ENCODE data around the gene RTN4RL1. TPM values are rescaled to one million over a fixed set of nuclear protein-coding genes. Genes with fewer than 3 reads are reported as not detected.

Gene RTN4RL1
- total RNA-seq, 3 donors from 2014 or later (not counting 1 experiment from before 2014, with no cell fraction given): 0.15 to 0.23 TPM; not detected in 1

DNA sequence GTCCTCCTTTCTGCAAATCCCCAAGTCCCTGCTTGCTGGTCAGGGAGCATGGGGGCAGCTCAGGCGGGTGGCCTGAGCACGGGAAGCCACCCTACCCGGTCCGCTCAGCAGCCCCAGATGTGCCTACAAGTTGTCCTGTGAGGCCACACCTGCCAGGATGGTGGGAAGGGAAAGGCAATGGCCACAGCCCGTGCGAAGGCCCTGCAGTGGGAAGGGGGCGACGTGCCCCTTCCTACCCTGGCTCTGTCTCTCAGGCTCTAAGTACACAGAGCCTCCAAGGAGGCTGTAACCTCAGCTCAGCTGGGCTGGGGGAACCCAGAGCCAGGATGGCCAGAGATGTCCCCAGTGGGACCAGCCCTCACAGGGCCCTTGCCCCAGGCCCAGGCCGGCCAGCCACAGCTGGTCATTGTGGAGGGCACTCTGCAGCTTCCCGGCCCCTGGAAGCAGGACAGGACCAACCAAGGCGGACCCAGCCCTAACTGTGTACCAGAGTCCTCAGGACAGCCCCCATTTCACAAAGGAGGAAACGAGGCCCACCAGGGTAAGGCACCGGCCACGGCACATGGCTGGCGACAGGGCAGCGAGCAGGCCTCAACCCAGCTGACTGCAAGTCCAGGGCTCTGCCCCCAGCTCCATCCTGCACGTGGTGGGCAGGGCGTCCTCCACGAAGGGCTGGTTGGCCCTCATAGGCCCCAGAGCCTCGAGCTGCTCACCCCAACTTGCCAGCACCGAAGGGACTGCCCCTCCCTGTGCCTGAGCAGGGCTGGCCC, 82.3 kb downstream of the RTN4RL1 start:
- H3K9me3 ChIP-seq (ENCODE audit: control insufficient read depth, insufficient read depth, low read length): no peaks in the 10 kb centered on the region
- H3K9me3 Mint-ChIP-seq: no peaks in the 10 kb centered on the region
- H3K36me3 Mint-ChIP-seq: no peaks in the 10 kb centered on the region
- no peak overlapping the region for H3K4me3 Mint-ChIP-seq
- TF ChIP-seq, protein P1, sequence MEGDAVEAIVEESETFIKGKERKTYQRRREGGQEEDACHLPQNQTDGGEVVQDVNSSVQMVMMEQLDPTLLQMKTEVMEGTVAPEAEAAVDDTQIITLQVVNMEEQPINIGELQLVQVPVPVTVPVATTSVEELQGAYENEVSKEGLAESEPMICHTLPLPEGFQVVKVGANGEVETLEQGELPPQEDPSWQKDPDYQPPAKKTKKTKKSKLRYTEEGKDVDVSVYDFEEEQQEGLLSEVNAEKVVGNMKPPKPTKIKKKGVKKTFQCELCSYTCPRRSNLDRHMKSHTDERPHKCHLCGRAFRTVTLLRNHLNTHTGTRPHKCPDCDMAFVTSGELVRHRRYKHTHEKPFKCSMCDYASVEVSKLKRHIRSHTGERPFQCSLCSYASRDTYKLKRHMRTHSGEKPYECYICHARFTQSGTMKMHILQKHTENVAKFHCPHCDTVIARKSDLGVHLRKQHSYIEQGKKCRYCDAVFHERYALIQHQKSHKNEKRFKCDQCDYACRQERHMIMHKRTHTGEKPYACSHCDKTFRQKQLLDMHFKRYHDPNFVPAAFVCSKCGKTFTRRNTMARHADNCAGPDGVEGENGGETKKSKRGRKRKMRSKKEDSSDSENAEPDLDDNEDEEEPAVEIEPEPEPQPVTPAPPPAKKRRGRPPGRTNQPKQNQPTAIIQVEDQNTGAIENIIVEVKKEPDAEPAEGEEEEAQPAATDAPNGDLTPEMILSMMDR (IDR thresholded peaks at IDR 0.05): no peak
- no peaks in the 10 kb centered on the region for H3K27me3 ChIP-seq (ENCODE audit: control insufficient read depth, insufficient read depth, low read length)
- 91% methylated on average over 21 of the region's 21 CpGs for WGBS (ENCODE audit: insufficient coverage)
- H3K36me3 ChIP-seq (ENCODE audit: control insufficient read depth, insufficient read depth, low read length): no peaks in the 10 kb centered on the region
- no peak overlapping the region for H3K27ac ChIP-seq (ENCODE audit: low read length)
- H3K27ac Mint-ChIP-seq: no peak overlapping the region
- no peak for DNase-seq
- H3K4me1 Mint-ChIP-seq: no peaks in the 10 kb centered on the region
- no peaks in the 10 kb centered on the region for H3K27me3 Mint-ChIP-seq (ENCODE audit: low read depth in 2 of 2)
- H3K4me3 ChIP-seq (ENCODE audit: low read length): no peak overlapping the region
- no peak for ATAC-seq
- intact Hi-C loops (cut with micrococcal nuclease): no loop called here
- no peaks in the 10 kb centered on the region for H3K4me1 ChIP-seq (ENCODE audit: control insufficient read depth, insufficient read depth, low read length)

DNA sequence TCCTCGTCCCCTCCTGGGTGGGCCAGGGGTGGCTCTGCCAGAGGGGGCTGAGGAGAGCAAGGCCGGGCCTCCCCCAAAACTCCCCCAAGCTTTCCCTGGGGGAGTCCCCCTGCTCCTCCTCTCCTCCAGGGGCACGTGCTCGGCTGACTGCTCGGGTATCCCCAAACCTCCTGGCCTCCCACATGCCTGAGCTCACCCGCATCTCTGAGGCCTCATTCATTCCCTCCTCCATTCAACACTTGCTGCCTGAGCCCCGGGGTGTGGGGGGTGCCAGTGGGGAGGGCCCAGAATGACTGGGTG, 83.1 kb downstream of the RTN4RL1 start:
- Histone ChIP-seq H3K27ac (ENCODE audit: low read length) (no peak overlapping the region), H3K4me3 (ENCODE audit: low read length) (no peak overlapping the region), H3K36me3 (ENCODE audit: control insufficient read depth, insufficient read depth, low read length) (no peaks in the 10 kb centered on the region), H3K4me1 (ENCODE audit: control insufficient read depth, insufficient read depth, low read length) (no peaks in the 10 kb centered on the region), H3K9me3 (ENCODE audit: control insufficient read depth, insufficient read depth, low read length) (no peaks in the 10 kb centered on the region), H3K27me3 (ENCODE audit: control insufficient read depth, insufficient read depth, low read length) (no peaks in the 10 kb centered on the region)
- H3K9me3 Mint-ChIP-seq: no peaks in the 10 kb centered on the region
- no peak for DNase-seq
- H3K36me3 Mint-ChIP-seq: no peaks in the 10 kb centered on the region
- H3K4me3 Mint-ChIP-seq: no peak overlapping the region
- no peak for ATAC-seq
- no peak overlapping the region for H3K27ac Mint-ChIP-seq
- no peaks in the 10 kb centered on the region for H3K4me1 Mint-ChIP-seq
- 83% methylated on average over 6 of the region's 7 CpGs for WGBS (ENCODE audit: insufficient coverage)
- TF ChIP-seq, protein P1 (IDR thresholded peaks at IDR 0.05): no peak
- no peaks in the 10 kb centered on the region for H3K27me3 Mint-ChIP-seq (ENCODE audit: low read depth in 2 of 2)
- intact Hi-C loops (cut with micrococcal nuclease): no loop called here

DNA sequence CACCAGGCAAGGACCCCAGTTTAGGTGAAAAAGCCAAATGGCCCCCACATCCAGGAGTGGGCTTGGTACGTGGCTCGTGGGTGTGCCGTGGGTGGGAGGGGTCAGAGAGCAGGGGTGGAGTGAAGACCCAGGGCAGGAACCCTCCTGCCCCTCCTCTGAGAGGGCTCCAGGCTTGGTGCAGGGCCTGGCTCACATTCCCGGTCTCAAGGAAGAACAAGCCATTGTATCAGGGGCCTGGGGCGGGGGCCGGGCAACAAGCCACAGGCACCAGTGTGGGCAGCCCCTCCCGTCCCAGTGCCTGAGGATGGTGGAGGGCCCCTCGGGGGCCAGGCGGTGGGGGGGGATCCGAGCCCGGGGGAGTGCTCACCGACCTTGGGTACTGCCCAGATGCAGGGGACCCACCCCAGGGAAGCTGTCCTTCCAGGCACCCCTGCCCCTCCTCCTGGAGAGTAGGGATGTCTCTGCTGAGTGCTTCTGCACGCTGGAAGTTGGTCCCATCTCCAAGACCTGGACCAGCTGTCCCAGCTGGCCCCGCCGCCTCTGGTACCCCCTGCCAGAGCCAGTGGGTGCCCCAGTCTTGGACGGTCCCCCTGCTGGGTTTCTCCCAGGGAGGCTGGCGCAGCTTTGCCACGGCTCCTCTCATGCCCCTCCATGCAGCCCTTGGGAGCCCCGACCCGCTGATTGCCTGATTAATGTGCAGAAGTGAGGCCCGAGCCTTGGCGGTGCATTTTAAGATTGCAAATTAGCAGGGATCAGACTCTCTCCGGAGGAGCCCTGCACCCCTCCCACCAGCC, 83.7 kb downstream of the RTN4RL1 start:
- Histone ChIP-seq H3K4me3 (ENCODE audit: low read length) (no peak overlapping the region), H3K27ac (ENCODE audit: low read length) (no peak overlapping the region), H3K36me3 (ENCODE audit: control insufficient read depth, insufficient read depth, low read length) (no peaks in the 10 kb centered on the region), H3K9me3 (ENCODE audit: control insufficient read depth, insufficient read depth, low read length) (no peaks in the 10 kb centered on the region), H3K27me3 (ENCODE audit: control insufficient read depth, insufficient read depth, low read length) (no peaks in the 10 kb centered on the region), H3K4me1 (ENCODE audit: control insufficient read depth, insufficient read depth, low read length) (peaks cover under 1% of the 10 kb centered on the region)
- intact Hi-C loops (cut with micrococcal nuclease): no loop called here
- no peak overlapping the region for H3K4me3 Mint-ChIP-seq
- no peaks in the 10 kb centered on the region for H3K4me1 Mint-ChIP-seq
- no peaks in the 10 kb centered on the region for H3K9me3 Mint-ChIP-seq
- 88% methylated on average over 23 of the region's 23 CpGs for WGBS (ENCODE audit: insufficient coverage)
- no peaks in the 10 kb centered on the region for H3K27me3 Mint-ChIP-seq (ENCODE audit: low read depth in 2 of 2)
- ATAC-seq (no peak), DNase-seq (no peak)
- TF ChIP-seq, protein P1 (IDR thresholded peaks at IDR 0.05): no peak
- no peak overlapping the region for H3K27ac Mint-ChIP-seq
- no peaks in the 10 kb centered on the region for H3K36me3 Mint-ChIP-seq

Measured in natural killer cell (primary cell).